Keratinocyte (primary cell): ENCODE measurements around the gene FTO.

Experiments
- EZH2 ChIP-seq: IDR thresholded peaks from one replicate; pipeline ENCODE4 v1.6.1; 2012; ENCODE audit warnings: inconsistent platforms, mild to moderate bottlenecking, low read length, moderate library complexity
- TF ChIP-seq, protein P1 (sequence below), 3 experiments: IDR thresholded peaks in 1 of 3; conservative IDR thresholded peaks in 1 of 3; optimal IDR thresholded peaks in 1 of 3; 2 replicates in 2 of 3; 3 replicates in 1 of 3; pipeline versions ENCODE3 to v1.5.1; 2011; ENCODE audit warnings: low read length in 3 of 3, mild to moderate bottlenecking in 3 of 3, moderate library complexity in 2 of 3, control low read depth in 1 of 3, inconsistent platforms in 1 of 3; ENCODE audit not compliant: insufficient read depth in 2 of 3; ENCODE audit errors: extremely low read depth in 1 of 3

DNA sequence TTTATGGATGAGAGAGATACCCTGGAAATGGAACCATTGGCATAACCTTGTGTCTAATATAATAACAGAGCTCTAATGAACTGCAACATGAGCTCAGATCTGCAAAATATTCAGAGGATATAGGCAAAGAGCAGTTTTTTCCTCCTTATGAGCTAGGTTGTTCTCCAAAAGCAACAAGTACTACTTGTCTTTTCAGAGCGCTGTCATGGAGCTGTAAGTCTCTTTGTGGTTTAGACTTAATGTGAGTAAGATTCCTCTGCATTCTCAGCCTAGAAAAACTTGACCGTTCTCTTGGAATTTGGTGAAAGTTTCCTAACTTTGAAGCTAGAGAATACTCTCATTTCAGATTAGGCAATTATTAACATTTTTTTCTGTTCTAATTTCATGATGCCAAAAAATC, 85.2 kb downstream of the FTO start:
- TF ChIP-seq, protein P1, sequence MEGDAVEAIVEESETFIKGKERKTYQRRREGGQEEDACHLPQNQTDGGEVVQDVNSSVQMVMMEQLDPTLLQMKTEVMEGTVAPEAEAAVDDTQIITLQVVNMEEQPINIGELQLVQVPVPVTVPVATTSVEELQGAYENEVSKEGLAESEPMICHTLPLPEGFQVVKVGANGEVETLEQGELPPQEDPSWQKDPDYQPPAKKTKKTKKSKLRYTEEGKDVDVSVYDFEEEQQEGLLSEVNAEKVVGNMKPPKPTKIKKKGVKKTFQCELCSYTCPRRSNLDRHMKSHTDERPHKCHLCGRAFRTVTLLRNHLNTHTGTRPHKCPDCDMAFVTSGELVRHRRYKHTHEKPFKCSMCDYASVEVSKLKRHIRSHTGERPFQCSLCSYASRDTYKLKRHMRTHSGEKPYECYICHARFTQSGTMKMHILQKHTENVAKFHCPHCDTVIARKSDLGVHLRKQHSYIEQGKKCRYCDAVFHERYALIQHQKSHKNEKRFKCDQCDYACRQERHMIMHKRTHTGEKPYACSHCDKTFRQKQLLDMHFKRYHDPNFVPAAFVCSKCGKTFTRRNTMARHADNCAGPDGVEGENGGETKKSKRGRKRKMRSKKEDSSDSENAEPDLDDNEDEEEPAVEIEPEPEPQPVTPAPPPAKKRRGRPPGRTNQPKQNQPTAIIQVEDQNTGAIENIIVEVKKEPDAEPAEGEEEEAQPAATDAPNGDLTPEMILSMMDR (optimal IDR thresholded peaks at IDR 0.05 in 1 of 3, IDR thresholded peaks at IDR 0.05 in 1 of 3, conservative IDR thresholded peaks at IDR 0.05 in 1 of 3; ENCODE audit: extremely low read depth in 1 of 3, insufficient read depth in 2 of 3, low read length in 3 of 3) = no peak
- TF ChIP-seq EZH2 = no peak
